Measurements from ENCODE around the gene BRIP1.
"Not testable (repeated sequence)": the region's sequence is repeated elsewhere in the genome, so short reads cannot be mapped to it uniquely, and the experiment has no call there.

BRIP1 gene

GRCh38 chr17:61795546-61795945 is 67.8 kb downstream of the BRIP1 start:
- DNase-seq = no peak

- no peak for DNase-seq
Measured at GRCh38 chr17:61794792-61795191, 68.5 kb downstream of the BRIP1 start.

DNA sequence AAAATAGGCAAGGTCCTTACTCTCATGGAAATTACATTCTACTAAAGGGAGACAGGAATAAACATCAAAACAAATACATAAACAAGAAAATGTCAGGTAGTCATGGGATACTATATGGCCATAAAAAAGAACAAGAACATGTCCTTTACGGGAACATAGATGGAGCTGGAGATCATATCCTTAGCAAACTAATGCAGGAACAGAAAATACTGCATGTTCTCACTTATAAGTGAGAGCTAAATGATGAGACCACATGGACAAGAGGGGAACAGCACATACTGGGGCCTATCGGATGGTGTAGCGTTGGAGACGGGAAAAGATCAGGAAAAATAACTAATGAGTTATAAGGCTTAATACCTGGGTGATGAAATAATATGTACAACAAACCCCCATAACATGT is 69.1 kb downstream of the BRIP1 start:
- no peak for DNase-seq

DNA sequence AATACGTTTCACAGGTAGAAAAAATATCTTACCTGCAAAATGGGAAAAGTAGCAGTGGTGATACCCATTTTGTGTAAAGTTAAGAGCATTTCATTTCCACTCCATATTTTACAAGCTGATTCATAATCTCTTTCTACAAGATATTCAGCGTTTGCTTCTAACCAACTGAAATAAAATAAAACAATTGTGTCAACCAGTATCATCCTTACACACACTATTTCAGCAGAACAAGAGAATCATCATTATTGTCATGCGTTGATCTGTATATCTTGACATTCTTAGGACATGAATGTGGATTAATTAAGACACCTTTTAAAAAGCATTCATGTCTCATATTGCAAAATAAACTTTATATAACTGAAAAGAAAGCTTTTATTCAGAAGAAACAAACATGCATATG is 69.8 kb downstream of the BRIP1 start:
- DNase-seq = no peak

DNA sequence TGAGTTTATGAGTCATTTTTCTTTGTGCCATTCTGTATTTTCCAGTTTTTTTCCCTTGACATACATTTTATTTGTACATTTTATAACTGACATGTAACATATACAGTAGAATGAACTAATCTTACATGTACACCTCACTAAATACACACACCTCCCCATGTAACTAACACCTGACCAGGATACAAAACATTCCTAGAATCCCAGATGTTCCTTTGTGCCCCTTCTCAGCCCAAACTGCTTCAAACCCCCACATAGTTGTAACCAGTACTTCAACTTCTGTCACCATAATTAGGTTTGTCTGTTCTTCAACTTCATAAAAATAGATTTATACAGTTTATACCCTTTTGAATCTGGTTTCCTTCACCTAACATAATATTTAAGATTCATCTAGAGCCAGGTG is 73.5 kb downstream of the BRIP1 start:
- no peak for DNase-seq

GRCh38 chr17:61786088-61786487 is 77.2 kb downstream of the BRIP1 start:
- no peak for DNase-seq

GRCh38 chr17:61784510-61784909 is 78.8 kb downstream of the BRIP1 start:
- DNase-seq = no peak

DNA sequence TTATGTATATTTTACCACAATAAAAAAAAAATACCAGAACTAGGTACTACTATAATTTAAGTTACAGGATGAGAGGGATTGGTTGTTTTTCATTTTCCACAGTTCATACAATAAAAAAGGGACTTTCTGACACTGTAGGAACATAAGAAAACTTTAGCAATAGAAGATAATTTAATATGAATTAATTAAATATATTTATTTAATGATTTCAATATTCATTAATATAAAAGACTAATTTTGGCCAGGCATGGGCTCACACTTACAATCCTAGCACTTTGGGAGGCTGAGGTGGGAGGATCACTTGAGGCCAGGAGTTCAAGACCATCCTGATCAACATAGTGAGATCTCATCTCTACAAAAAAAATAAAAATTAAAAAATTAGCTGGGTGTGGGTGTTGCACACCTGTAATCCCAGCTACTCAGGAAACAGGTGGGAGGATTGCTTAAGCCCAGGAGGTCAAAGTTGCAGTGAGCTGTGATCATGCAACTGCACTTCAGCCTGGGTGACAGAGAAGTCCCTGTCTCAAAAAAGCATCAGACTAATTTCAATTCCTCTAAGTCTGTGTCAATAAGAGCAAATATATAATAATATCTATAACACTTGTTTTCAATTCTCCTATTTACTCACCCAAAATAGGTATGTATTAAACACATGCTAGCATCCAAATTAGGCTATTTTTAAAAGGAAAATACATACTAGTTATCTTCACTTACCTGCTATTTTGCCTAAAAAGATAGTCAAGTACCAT is 79.6 kb downstream of the BRIP1 start:
- no peak for DNase-seq

GRCh38 chr17:61783120-61783519 is 80.2 kb downstream of the BRIP1 start:
- no peak for DNase-seq

GRCh38 chr17:61782683-61783082 is 80.6 kb downstream of the BRIP1 start:
- no peak for DNase-seq

- no peak for DNase-seq
Measured at GRCh38 chr17:61775364-61775763, 88.0 kb downstream of the BRIP1 start.

GRCh38 chr17:61774724-61775123 is 88.6 kb downstream of the BRIP1 start:
- DNase-seq = no peak

DNA sequence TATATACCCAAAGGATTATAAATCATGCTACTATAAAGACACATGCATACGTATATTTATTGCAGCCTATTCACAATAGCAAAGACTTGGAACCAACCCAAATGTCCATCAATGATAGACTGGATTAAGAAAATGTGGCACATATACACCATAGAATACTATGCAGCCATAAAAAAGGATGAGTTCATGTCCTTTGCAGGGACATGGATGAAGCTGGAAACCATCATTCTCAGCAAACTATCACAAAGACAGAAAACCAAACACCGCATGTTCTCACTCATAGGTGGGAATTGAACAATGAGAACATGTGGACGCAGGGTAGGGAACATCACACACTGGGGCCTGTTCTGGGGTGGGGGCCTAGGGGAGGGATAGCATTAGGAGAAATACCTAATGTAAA is 89.2 kb downstream of the BRIP1 start:
- not testable (repeated sequence) for DNase-seq

- DNase-seq = no peak
Measured at GRCh38 chr17:61770752-61771533, 92.4 kb downstream of the BRIP1 start.

- no peak for DNase-seq
Measured at GRCh38 chr17:61770043-61770442, 93.3 kb downstream of the BRIP1 start.

DNA sequence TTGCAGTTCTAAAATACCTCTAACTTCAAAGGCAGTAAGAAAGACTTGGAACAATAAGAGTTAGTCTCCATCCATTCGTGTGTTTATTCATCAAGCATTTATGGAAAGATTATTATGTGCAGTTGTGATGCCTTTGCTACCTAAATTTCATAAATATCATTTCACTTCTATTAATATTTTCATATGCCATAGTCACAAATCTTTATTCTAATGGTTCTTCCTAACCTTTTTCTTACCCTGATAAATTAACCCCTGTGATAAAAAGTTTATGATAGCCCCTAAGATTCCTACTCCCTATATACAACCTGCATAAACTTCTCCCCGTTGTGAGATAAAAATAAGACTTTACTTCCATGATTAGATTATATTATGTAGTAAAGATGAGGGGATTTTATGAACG is 94.9 kb downstream of the BRIP1 start:
- DNase-seq = no peak

- DNase-seq = no peak
Measured at GRCh38 chr17:61766520-61766919, 96.8 kb downstream of the BRIP1 start.

- DNase-seq = no peak
Measured at GRCh38 chr17:61764846-61765245, 98.5 kb downstream of the BRIP1 start.

DNA sequence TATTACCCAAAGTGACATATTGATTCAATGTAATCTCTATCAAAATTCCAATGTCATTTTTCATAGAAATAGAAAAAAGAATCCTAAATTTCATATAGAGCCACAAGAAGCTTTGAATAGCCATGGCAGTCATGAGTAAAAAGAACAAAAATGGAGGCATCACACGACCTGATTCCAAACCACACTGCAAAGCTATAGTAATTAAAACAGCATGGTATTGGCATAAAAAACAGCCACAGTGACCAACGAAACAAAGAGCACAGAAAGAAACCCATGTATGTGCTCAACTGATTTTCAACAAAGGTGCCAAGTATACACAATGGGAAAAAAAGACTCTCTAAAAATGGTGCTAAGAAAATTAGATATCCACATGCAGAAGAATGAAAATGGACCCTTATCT is 101.5 kb downstream of the BRIP1 start:
- no peak for DNase-seq

DNA sequence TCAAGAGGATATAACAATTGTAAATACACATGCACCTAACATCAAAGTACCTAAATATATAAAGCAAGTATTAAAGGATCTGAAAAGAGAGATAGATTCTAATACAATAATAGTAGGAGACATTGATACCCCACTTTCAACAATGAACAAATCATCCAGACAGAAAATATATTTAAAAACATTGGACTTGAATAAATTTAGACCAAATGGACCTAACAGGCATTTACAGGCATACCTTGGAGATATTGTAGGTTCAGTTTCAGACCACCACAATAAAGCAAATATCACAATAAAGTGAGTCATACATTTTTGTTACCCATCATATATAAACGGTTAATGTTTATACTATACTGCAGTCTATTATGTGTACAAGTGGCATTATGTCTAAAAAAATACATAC is 104.0 kb downstream of the BRIP1 start:
- no peak for DNase-seq

- no peak for DNase-seq
Measured at GRCh38 chr17:61758430-61758829, 104.9 kb downstream of the BRIP1 start.

DNA sequence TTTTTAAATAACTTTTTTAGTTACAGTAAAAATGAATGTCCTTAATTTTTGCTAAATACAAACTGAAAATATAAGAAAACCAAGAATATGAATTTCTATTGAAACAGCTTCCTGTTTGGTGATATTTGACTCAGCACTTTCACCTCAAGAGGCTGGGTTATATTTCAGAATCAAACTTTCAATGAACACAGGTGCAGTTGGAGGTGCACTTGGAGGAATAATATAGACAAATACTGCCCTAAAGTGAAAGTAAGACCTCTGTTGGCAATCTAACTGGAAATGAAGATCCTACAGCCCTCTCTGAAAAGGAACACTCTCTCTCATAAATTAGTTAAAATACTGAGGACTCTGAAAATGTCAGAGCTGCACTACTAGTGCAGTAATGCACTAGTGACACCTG is 106.2 kb downstream of the BRIP1 start:
- DNase-seq = no peak

DNA sequence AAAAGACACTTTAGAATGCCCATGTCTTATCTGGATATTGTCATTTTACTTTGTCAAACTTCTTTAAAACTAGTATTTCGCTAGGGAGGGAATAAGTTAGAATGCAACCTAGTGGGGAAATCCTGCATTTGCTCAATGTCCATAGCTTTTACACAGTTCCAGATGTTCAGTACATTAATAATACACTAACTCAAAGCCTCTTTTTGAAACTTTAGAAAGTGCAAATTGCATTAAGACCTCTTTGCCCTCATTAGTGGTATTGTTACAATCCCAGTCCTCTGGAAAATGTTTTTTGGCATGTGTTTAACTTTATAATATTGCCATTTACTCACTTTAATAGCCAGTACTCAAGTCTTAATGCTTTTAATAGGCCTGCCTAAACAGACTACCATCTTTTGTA is 106.8 kb downstream of the BRIP1 start:
- DNase-seq = no peak

- DNase-seq = no peak
Measured at GRCh38 chr17:61755668-61756067, 107.7 kb downstream of the BRIP1 start.

- DNase-seq = no peak
Measured at GRCh38 chr17:61755078-61755477, 108.2 kb downstream of the BRIP1 start.

Measured in stimulated activated CD4-positive, alpha-beta T cell treated with anti-CD3 and anti-CD28 coated beads, Interleukin-1b, Interleukin-23, amount 100 ng/mL, for 48 hours (primary cell).